Epithelial cell of alveolus of lung (primary cell): Measurements from ENCODE around the gene KHDRBS1. TPM values are rescaled to one million over a fixed set of nuclear protein-coding genes. Genes with fewer than 3 reads are reported as not detected.

Source experiments
- total RNA-seq: library from RNA; depleted of rRNA; stranded (reverse); fragments of >200 nt; gene quantifications from 2 replicates; pipeline ENCODE4 v1.2.1, GENCODE V29; 2015

Gene KHDRBS1, protein sequence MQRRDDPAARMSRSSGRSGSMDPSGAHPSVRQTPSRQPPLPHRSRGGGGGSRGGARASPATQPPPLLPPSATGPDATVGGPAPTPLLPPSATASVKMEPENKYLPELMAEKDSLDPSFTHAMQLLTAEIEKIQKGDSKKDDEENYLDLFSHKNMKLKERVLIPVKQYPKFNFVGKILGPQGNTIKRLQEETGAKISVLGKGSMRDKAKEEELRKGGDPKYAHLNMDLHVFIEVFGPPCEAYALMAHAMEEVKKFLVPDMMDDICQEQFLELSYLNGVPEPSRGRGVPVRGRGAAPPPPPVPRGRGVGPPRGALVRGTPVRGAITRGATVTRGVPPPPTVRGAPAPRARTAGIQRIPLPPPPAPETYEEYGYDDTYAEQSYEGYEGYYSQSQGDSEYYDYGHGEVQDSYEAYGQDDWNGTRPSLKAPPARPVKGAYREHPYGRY
- 95.3 and 161 TPM in 2 replicates for total RNA-seq

GRCh38 chr1:32013386-32014198 is at the start of gene KHDRBS1:
Gene KHDRBS1, plus strand, starts transcription at chr1:32013868. Its CDS starts 128 bp downstream, at chr1:32013996.

DNA sequence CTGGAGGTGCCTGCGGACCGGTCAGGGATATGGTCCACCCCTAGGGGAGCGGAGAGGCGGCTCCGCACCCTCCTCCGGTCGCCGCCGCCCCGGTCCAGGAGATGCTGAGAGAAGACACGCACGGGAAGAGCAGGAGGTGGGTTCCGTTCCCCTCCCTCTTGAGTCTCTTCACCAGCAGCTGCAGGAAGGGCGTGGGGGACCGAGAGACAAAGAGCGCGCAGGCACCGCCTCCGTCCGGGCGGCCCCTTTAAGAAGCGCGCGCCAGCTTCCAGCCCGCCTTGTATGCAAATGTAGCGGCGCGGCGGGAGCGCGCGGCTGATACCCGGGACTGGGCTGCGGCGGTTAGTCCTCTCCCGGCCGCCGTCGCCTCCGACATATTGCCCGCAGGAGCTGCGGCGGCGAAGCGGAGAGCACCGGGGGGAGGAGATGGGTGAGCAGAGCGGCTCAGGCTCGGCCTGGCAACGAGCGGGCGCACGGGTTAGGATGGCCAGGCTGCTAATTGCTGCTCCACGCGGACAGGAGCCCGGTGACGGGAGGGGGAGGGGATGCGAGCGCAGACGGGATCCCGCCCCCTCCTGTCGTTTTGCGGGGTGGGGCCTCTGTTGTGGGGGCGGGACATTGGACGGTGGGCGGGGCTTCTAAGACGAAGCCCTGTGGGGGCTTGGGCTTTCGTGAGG is 59.1 kb downstream of the KHDRBS1 start, which contains the start of gene TMEM39B:
Gene TMEM39B, plus strand, starts transcription at position 318 of the 677 bp plus-strand sequence. Its CDS starts 109 bp downstream, at position 427.

Other genes with a start within 250 kb of the KHDRBS1 start
- 17.2 and 19.5 TPM in 2 replicates for gene ADGRB2, start 249.5 kb upstream of the KHDRBS1 start, total RNA-seq
- gene SPOCD1, start 197.8 kb upstream of the KHDRBS1 start, total RNA-seq, result 15.3 and 83.4 TPM in 2 replicates
- gene PTP4A2, start 75.5 kb upstream of the KHDRBS1 start, total RNA-seq, result 241 and 300 TPM in 2 replicates
- gene TMEM39B, start 59.1 kb downstream of the KHDRBS1 start, total RNA-seq, result 7.0 and 10.5 TPM in 2 replicates
- 40.6 and 41.0 TPM in 2 replicates for gene KPNA6, start 94.2 kb downstream of the KHDRBS1 start, total RNA-seq
- 54.1 and 56.9 TPM in 2 replicates for gene TXLNA, start 165.8 kb downstream of the KHDRBS1 start, total RNA-seq
- 23.9 and 24.6 TPM in 2 replicates for gene CCDC28B, start 186.7 kb downstream of the KHDRBS1 start, total RNA-seq
- gene IQCC, start 191.8 kb downstream of the KHDRBS1 start, total RNA-seq, result 3.2 and 4.6 TPM in 2 replicates
- not detected in 2 replicates for gene DCDC2B, start 195.2 kb downstream of the KHDRBS1 start, total RNA-seq
- 12.4 and 20.0 TPM in 2 replicates for gene TMEM234, start 208.5 kb downstream of the KHDRBS1 start, total RNA-seq
- 255 and 401 TPM in 2 replicates for gene EIF3I, start 208.5 kb downstream of the KHDRBS1 start, total RNA-seq
- gene FAM167B, start 233.4 kb downstream of the KHDRBS1 start, total RNA-seq, result 0.40 TPM in 1 of 2 replicates, not detected in the other
- 0.65 TPM in 1 of 2 replicates, not detected in the other for gene LCK, start 237.4 kb downstream of the KHDRBS1 start, total RNA-seq